ENCODE data around the gene REC114. TPM values are rescaled to one million over a fixed set of nuclear protein-coding genes. Genes with fewer than 3 reads are reported as not detected.

The REC114 gene
- total RNA-seq, 4 donors from 2014 or later, result not detected

DNA sequence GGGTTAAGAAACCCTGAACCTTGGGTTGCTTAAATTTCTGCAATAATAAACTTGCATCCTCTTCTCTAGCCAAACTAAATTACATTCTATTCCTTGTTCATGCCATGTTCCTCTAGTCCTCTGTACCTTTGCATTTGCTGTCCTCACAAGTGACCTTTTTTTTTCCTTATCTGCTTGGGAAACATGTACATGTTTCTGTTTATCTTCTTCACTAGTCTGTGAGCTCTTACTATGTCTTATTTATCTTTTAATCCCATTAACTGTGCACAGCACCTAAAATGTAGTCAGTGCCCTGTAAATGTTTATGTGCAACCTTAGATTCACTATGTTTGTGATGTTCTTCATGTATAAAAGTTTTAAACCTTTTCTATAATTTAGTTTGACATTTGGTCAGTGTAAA is 61.9 kb downstream of the REC114 start:
- Histone ChIP-seq H3K36me3 (no peaks in the 10 kb centered on the region), H3K27ac (no peak overlapping the region), H3K4me1 (no peaks in the 10 kb centered on the region), H3K9me3 (no peaks in the 10 kb centered on the region), H3K27me3 (no peaks in the 10 kb centered on the region), H3K4me3 (no peak overlapping the region)
- intact Hi-C loops (cut with DNase I; ENCODE audit: low total_unique reads), result no loop called here
- TF ChIP-seq, protein P1, sequence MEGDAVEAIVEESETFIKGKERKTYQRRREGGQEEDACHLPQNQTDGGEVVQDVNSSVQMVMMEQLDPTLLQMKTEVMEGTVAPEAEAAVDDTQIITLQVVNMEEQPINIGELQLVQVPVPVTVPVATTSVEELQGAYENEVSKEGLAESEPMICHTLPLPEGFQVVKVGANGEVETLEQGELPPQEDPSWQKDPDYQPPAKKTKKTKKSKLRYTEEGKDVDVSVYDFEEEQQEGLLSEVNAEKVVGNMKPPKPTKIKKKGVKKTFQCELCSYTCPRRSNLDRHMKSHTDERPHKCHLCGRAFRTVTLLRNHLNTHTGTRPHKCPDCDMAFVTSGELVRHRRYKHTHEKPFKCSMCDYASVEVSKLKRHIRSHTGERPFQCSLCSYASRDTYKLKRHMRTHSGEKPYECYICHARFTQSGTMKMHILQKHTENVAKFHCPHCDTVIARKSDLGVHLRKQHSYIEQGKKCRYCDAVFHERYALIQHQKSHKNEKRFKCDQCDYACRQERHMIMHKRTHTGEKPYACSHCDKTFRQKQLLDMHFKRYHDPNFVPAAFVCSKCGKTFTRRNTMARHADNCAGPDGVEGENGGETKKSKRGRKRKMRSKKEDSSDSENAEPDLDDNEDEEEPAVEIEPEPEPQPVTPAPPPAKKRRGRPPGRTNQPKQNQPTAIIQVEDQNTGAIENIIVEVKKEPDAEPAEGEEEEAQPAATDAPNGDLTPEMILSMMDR (IDR thresholded peaks at IDR 0.05), result no peak
- no peak for TF ChIP-seq POLR2A (IDR thresholded peaks at IDR 0.05)
- no peak for DNase-seq

DNA sequence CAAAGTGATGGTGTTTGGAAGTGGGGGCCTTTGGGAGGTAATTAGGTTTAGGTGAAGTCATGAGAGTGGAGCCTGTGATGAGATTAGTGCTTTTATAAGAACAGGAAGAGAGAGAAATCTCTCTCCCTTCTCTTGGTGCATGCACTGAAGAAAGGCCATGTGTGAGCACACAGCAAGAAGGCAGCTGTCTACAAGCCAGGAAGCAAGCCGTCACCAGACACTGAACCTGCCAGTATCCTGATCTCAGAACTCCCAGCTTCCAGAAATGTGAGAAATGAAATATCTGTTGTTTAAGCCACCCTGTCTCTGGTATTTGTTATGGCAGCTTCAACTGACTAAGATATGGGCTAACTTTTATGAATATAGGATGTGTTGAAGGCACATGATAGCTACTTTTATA is 72.6 kb downstream of the REC114 start:
- H3K27ac ChIP-seq, result no peak overlapping the region
- DNase-seq, result no peak
- no peaks in the 10 kb centered on the region for H3K9me3 ChIP-seq
- H3K36me3 ChIP-seq, result no peaks in the 10 kb centered on the region
- intact Hi-C loops (cut with DNase I; ENCODE audit: low total_unique reads), result no loop called here
- H3K4me3 ChIP-seq, result no peak overlapping the region
- TF ChIP-seq POLR2A (IDR thresholded peaks at IDR 0.05), result no peak
- TF ChIP-seq, protein P1 (IDR thresholded peaks at IDR 0.05), result no peak
- H3K27me3 ChIP-seq, result no peaks in the 10 kb centered on the region
- no peaks in the 10 kb centered on the region for H3K4me1 ChIP-seq

DNA sequence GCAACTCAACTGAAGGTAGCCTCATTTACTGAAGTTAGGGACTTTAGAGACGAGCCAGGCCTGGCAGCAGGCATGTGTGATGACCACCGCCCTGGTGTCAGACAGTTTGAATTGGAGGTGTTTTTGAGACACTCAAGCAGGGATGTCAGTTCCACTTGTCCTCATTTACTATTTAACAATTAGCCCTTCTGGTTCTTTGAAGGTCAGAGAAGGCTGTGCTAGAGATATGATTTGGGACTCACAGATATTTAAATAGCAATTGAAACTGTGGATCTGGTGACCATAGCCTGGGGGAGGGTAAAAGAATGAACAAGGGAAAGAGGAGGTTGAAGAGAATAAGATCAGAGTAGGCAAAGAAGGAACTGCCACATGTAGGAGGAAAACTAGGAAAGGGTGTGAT is 74.6 kb downstream of the REC114 start:
- intact Hi-C loops (cut with DNase I; ENCODE audit: low total_unique reads), result no loop called here
- TF ChIP-seq, protein P1 (IDR thresholded peaks at IDR 0.05), result no peak
- TF ChIP-seq POLR2A (IDR thresholded peaks at IDR 0.05), result no peak
- no peaks in the 10 kb centered on the region for H3K4me1 ChIP-seq
- no peaks in the 10 kb centered on the region for H3K9me3 ChIP-seq
- H3K27ac ChIP-seq, result no peak overlapping the region
- no peak overlapping the region for H3K4me3 ChIP-seq
- no peaks in the 10 kb centered on the region for H3K27me3 ChIP-seq
- no peaks in the 10 kb centered on the region for H3K36me3 ChIP-seq
- no peak for DNase-seq

DNA sequence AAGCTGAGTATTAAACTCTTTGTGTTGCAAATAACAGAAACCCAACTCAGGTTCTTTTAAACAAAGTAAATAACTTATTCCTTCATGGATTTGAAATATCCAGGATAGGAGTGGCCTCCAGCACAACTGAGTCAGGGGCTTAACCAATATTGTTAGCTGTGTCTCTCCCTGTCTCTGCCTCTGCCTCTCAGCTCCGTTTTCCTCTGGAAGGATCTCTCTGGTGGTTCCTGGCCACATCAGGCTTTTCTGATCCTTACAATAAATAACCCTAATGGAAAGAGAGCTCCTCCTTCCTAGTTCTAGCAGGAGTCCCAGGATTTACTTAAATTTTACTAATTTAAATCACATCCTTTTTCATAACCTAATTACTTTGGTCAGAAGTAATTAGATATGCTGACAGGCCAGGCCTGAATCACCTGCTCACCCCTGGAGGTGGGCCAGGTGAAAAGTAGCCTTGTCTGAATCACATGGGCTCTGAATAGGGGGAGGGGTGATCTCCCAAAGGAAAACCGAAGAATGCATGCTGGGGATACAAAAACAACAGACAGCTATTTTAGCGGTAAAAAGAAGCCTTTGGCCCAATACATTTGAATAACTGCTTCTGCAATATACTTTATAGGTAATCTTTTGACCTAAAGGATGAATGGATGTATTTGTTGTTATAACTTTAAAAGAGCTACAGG is 75.4 kb downstream of the REC114 start:
- Histone ChIP-seq H3K9me3 (no peaks in the 10 kb centered on the region), H3K4me3 (no peak overlapping the region), H3K27me3 (no peaks in the 10 kb centered on the region), H3K27ac (no peak overlapping the region), H3K4me1 (no peaks in the 10 kb centered on the region), H3K36me3 (no peaks in the 10 kb centered on the region)
- DNase-seq, result no peak
- intact Hi-C loops (cut with DNase I; ENCODE audit: low total_unique reads), result no loop called here
- TF ChIP-seq, protein P1 (IDR thresholded peaks at IDR 0.05), result no peak
- no peak for TF ChIP-seq POLR2A (IDR thresholded peaks at IDR 0.05)

DNA sequence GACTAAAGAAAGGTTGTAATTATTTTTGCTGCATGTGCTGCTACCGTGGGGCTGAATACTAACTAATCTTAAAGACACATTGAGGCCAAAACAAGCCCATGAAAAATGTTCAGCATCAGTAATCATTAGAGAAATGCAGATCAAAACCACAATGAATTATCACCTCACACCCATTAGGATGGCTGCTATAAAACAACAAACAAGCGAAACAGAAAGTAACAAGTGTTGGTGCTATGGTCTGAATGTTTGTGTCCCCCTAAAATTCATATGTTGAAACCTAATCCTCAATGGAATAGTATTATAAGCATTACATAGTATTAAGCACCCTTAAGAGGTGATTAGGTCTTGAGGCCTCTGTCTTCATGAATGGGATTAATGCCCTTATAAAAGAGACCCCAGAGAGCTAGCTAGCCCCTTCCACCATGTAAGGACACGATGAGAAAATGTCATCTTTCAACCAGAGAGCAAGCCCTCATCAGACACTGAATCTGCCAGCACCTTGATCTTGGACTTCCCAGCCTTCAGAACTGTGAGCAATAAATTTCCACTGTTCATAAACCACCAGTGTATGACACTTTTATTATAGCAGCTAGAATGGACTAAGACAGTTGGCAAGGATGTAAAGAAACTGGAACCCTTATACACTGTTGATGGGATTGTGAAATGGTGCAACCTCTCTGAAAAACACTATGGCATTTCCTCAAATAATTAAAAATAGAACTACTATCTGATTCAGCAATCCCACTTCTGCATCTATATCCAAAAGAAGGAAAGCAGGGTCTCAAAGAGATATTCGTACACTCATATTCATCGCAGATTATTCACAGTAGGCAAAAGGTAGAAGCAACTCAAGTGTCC is 76.1 kb downstream of the REC114 start:
- no peaks in the 10 kb centered on the region for H3K9me3 ChIP-seq
- intact Hi-C loops (cut with DNase I; ENCODE audit: low total_unique reads), result no loop called here
- TF ChIP-seq POLR2A (IDR thresholded peaks at IDR 0.05), result no peak
- TF ChIP-seq, protein P1 (IDR thresholded peaks at IDR 0.05), result no peak
- DNase-seq, result no peak
- no peak overlapping the region for H3K4me3 ChIP-seq
- H3K4me1 ChIP-seq, result no peaks in the 10 kb centered on the region
- H3K27ac ChIP-seq, result no peak overlapping the region
- no peaks in the 10 kb centered on the region for H3K27me3 ChIP-seq
- no peaks in the 10 kb centered on the region for H3K36me3 ChIP-seq

Measured in uterus (tissue), 4 donors.